GM12892 (cell line): ENCODE measurements around the gene GRIA1.

Experiments used
- POLR2A ChIP-seq: IDR thresholded peaks from 2 replicates; pipeline ENCODE4 v1.6.1; 2011; ENCODE audit warnings: low read depth, low read length, control low read depth
- POLR2AphosphoS5 ChIP-seq: IDR thresholded peaks from 2 replicates; pipeline ENCODE4 v1.6.1; 2011; ENCODE audit warnings: low read depth, low read length, control low read depth

GRCh38 chr5:153674356-153674755, 183.9 kb downstream of the GRIA1 start:
- no peak for TF ChIP-seq POLR2A
- TF ChIP-seq POLR2AphosphoS5: no peak
